HG03280 (cell line): ENCODE data around the gene TNFSF4.

Experiments used
- ATAC-seq: cut with Tn5 transposase; IDR thresholded peaks from one replicate; pipeline ENCODE4 v1.9.1; 2021; ENCODE audit warnings: mild to moderate bottlenecking, moderate library complexity; ENCODE audit not compliant: unreplicated experiment

TNFSF4 gene

GRCh38 chr1:173212952-173213491 is 5.9 kb upstream of the TNFSF4 start:
- peak; percentile 54 for ATAC-seq

- ATAC-seq: no peak
Observed at GRCh38 chr1:173210716-173211231, 3.6 kb upstream of the TNFSF4 start.

- ATAC-seq: no peak
Observed at GRCh38 chr1:173210283-173210682, 3.2 kb upstream of the TNFSF4 start.

DNA sequence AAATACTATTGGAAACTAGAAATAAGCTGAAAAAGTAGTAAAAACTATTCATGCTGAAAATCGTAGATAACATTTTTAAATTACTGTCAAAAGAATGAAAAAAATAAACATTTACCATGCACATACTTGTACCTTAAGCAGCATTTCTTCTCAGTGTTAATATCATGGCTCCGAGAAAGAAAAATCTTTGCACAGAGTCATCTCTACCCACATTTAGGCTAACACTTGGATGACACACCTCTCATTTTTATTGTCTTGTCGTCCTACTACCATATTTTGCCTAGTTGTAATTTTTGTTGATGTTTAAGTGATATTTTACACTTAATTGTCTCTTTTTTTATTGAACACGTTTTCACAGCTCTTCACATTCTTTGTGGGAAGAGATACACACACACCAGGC is 1.7 kb upstream of the TNFSF4 start:
- ATAC-seq: no peak

GRCh38 chr1:173208146-173208545 is 1.0 kb upstream of the TNFSF4 start:
- no peak for ATAC-seq

DNA sequence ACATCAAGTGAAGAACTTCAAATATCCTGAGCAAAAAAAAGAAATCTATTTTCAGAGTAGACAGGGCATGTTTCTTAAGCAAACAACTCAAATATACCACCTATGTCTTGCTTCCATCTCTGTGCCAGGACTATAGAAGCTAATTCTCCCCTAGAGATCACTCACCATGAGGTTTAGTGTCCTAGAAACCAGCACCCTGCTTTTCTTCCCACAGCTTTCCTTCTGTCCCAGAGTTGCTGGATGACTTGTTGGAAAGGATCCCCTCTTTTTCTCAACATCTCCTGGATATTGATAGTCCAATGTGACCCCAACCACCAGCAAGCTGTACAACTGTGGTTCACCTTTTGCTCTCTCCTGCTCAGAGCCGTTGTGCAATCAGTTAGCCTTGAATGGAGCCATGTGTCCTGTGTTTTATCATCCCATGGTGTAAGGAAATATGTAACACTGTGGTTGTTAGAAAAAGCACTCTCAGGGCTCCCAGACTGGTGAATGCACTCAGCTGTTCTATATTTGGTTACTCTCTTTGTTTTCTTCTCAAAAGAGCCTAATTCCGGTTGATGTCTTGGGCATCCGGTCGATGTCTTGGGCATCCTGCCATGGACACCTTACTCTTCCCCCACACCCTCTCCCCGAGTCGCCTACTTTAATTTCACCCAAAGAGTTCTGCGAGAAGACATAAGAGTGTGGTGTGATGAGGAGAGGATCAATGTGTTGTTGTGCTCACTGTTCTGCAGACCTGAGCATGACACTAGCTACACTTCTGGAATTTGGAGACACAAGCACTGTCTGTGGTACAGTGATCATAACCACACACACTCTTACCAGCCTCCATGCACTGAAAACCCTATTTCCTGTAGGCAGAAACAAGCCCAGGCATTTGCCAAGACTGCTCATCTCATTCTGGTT is 1.7 kb downstream of the TNFSF4 start:
- no peak for ATAC-seq

DNA sequence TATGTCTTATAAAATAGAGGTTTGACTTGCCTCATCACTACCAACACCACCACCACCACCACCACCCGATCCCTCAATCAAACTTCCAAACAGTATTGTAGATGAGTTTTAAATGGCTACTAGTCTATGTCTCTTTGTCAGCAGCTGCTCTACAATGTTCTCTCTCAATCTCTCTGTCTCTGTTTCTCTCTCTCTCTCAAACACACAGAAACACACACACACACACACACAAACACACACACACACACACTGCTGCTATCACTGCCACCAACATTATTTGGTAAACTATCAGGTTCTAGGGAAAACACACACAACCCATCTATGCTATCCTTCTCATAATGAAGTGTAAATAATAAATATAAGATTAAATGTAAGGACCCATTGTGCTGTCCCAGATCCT is 2.4 kb downstream of the TNFSF4 start:
- no peak for ATAC-seq

DNA sequence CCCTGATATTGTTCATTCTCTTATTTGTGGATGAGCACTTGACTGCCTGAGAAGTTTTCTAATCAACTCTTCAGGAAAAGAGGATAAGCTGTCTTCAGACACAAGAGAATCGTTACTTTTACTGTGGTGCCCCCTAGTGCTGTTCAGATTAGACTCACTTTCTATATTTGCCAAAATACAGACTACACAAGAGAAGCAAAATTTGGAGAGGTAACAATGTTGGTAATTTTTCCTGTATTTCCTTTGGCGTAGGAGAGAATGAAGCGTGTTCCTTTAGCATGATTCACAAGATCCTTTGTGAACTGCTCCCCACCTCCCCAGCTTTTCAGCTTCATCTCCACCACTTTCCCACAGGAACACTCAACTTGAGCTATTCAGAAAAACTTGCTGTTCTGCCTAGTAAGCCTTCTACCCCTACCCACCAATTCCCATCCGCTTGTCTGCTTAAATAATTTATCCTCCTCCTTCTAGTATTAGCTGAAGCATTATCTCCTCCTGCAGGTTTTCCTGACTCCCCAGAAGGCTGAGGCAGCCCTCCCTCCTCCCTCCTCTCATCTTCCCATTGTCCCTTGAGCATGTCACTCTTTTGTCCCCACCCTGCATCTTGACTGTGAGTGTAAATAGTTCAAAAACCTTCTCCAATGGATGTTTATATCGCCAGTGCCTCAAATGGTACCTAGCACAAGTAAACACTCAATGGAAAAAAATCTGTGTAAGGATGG is 4.5 kb downstream of the TNFSF4 start:
- no peak for ATAC-seq

GRCh38 chr1:173201969-173202368 is 5.2 kb downstream of the TNFSF4 start:
- ATAC-seq: no peak

GRCh38 chr1:173195596-173196088 is 11.5 kb downstream of the TNFSF4 start:
- peak; percentile 58 for ATAC-seq

DNA sequence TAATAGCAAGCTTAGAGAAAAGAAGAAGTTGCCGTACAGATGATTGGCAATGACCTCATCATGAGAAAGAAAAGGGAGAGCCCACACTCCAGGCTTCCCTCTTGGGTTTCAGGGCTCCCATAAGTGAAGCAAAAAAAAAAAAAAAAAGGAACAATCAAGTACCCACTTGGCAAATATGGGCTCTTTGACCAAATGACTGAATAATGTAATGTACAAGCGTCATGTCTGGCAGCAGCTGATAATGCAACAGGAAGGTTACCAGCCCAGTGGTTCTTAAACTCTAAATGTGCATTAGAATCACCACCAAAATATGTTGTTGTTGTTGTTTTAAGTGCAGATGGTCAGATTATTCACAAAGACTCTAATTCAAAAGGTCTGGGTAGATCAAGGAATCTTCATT is 13.5 kb downstream of the TNFSF4 start:
- ATAC-seq: no peak

- no peak for ATAC-seq
Observed at GRCh38 chr1:173191011-173191705, 16.0 kb downstream of the TNFSF4 start.

GRCh38 chr1:173190101-173190936 is 16.8 kb downstream of the TNFSF4 start:
- no peak for ATAC-seq

GRCh38 chr1:173187671-173188237 is 19.4 kb downstream of the TNFSF4 start:
- no peak for ATAC-seq

DNA sequence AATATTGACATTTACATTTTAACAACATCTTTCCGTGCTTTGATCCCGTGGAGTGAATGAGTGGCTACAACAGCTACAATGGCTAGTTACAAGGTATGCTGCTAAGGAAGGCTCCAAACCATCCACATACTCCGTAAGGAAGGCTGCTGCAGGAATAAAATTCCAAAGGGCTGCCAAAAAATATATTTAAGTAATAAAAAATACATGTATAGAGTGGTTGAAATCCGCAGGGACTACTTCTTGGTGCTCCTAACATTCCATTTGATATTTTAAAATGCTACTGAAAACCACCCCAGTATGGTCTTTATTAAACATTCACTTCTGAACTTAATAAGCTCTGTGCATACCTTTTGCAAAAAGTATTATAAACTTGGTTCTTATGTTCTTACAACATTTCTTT is 25.3 kb downstream of the TNFSF4 start:
- no peak for ATAC-seq

DNA sequence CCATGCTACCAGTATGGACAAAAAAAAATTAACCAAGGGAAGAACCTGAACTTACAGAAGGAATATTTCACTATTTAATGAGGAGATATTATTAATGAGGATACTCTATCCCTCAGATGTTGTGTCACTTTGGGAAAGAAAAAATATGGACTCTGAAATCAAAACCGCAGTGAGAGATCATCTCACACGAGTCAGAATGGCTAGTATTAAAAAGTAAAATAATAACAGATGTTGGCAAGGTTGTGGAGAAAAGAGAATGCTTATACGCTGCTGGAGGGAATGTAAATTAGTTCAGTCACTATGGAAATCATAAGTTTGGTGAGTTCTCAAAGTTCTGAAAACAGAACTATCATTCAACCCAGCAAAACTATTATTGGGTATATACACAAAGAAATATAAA is 30.9 kb downstream of the TNFSF4 start:
- no peak for ATAC-seq

GRCh38 chr1:173175514-173176145 is 31.5 kb downstream of the TNFSF4 start:
- no peak for ATAC-seq

DNA sequence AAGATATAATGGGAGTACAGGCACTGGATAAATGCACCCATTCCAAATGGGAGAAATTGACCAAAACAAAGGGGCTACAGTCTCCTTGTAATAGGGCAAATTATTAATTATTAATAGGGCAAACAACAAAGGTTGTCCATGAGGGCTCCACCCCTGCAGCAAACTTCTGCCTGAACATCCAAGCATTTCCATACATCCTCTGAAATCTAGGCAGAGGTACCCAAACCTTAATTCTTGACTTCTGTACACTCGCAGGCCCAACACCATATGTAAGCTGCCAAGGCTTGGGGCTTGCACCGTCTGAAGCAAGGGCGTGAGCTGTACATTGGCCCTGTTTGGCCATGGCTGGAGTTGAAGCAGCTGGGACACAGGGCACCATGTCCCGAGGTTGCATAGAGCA is 33.7 kb downstream of the TNFSF4 start:
- ATAC-seq: no peak

- no peak for ATAC-seq
Observed at GRCh38 chr1:173171152-173171551, 36.0 kb downstream of the TNFSF4 start.
